Keratinocyte (primary cell): ENCODE data around the gene SHISA7. TPM values are rescaled to one million over a fixed set of nuclear protein-coding genes. Genes with fewer than 3 reads are reported as not detected.
A peak's percentile ranks its signal among the peaks of the same experiment; 100 is the strongest.
"Not testable (repeated sequence)": the region's sequence is repeated elsewhere in the genome, so short reads cannot be mapped to it uniquely, and the experiment has no call there.

Experiments used
- DNase-seq: peaks from one replicate; pipeline ENCODE4 v3.0.0-alpha.2; 2011; ENCODE audit warnings: low read depth, missing footprints, low spot score
- FAIRE-seq: peaks from 2 replicates; lab custom pipeline; 2011; peaks lifted over from hg19 to GRCh38; lab: Jason Lieb, UNC
- H2AFZ ChIP-seq: 2 replicates; pipeline ENCODE4 v1.6.0; 2012; ENCODE audit warnings: low read length, control low read depth, inconsistent platforms; ENCODE audit not compliant: control insufficient read depth
- H3K27ac ChIP-seq: 2 replicates; pipeline ENCODE4 v1.5.1; 2011; ENCODE audit warnings: low read length; ENCODE audit not compliant: control insufficient read depth, insufficient read depth
- H3K27me3 ChIP-seq: 3 replicates; pipeline ENCODE4 v1.6.0; 2011; ENCODE audit warnings: low read length; ENCODE audit not compliant: control insufficient read depth, insufficient read depth; ENCODE audit errors: extremely low read depth
- H3K36me3 ChIP-seq, 2 experiments: 2 replicates in 1 of 2; 3 replicates in 1 of 2; pipeline ENCODE4 v1.5.1; 2011; ENCODE audit warnings: low read length in 2 of 2, mild to moderate bottlenecking in 1 of 2; ENCODE audit not compliant: control insufficient read depth in 2 of 2, insufficient read depth in 2 of 2; ENCODE audit errors: extremely low read depth in 1 of 2
- H3K4me1 ChIP-seq: 3 replicates; pipeline ENCODE4 v1.5.1; 2011; ENCODE audit warnings: low read length; ENCODE audit not compliant: control insufficient read depth, insufficient read depth; ENCODE audit errors: extremely low read depth
- H3K4me2 ChIP-seq: 3 replicates; pipeline ENCODE4 v1.6.0; 2011; ENCODE audit warnings: low read depth, low read length; ENCODE audit not compliant: control insufficient read depth, insufficient read depth; ENCODE audit errors: extremely low read depth
- H3K4me3 ChIP-seq, 3 experiments: fragments of 200-600 bp in 1 of 3; sonication (generic) in 1 of 3; 2 replicates in 2 of 3; 3 replicates in 1 of 3; pipeline ENCODE4 v1.5.1; 2011 to 2016; ENCODE audit warnings: low read length in 3 of 3, mild to moderate bottlenecking in 3 of 3, control low read depth in 2 of 3, inconsistent platforms in 1 of 3, low read depth in 1 of 3, mixed read lengths in 1 of 3, mixed run types in 1 of 3, moderate library complexity in 1 of 3; ENCODE audit not compliant: control insufficient read depth in 2 of 3, insufficient read depth in 2 of 3; ENCODE audit errors: extremely low read depth in 1 of 3
- H3K79me2 ChIP-seq: 2 replicates; pipeline ENCODE4 v1.6.0; 2012; ENCODE audit warnings: low read length; ENCODE audit not compliant: control insufficient read depth, insufficient read depth
- H3K9ac ChIP-seq: 3 replicates; pipeline ENCODE4 v1.6.0; 2011; ENCODE audit warnings: low read length; ENCODE audit not compliant: control insufficient read depth, insufficient read depth; ENCODE audit errors: extremely low read depth
- H3K9me1 ChIP-seq: 3 replicates; pipeline ENCODE4 v1.6.0; 2011; ENCODE audit warnings: low read length; ENCODE audit not compliant: control insufficient read depth, insufficient read depth; ENCODE audit errors: extremely low read depth
- H3K9me3 ChIP-seq: 2 replicates; pipeline ENCODE4 v1.5.1; 2012; ENCODE audit warnings: low read depth, low read length; ENCODE audit not compliant: control insufficient read depth
- H4K20me1 ChIP-seq: 3 replicates; pipeline ENCODE4 v1.6.0; 2011; ENCODE audit warnings: low read length; ENCODE audit not compliant: control insufficient read depth, insufficient read depth; ENCODE audit errors: extremely low read depth
- EZH2 ChIP-seq: IDR thresholded peaks from one replicate; pipeline ENCODE4 v1.6.1; 2012; ENCODE audit warnings: inconsistent platforms, mild to moderate bottlenecking, low read length, moderate library complexity
- dilution Hi-C: fragments of 300-500 bp; cut with MboI; formaldehyde crosslinking; loops from one replicate; pipeline ENCODE4 v1.7.0; 2020; ENCODE audit warnings: low sequenced_read_pairs; ENCODE audit not compliant: extremely low pct_ligation_motif_present
- polyA plus RNA-seq, 5 experiments: library from polyadenylated mRNA; depleted of rRNA in 3 of 5; stranded (reverse) in 3 of 5; stranded (forward) in 1 of 5; unstranded in 1 of 5; fragments of >200 nt; gene quantifications; 1 replicate in 1 of 5; 2 replicates in 3 of 5; 3 replicates in 1 of 5; pipeline versions ENCODE4 v1.2.1 to v1.2.3, GENCODE V29; 2011 to 2012; ENCODE audit warnings: missing spikeins in 2 of 5, low read depth in 1 of 5, low replicate concordance in 1 of 5
- TF ChIP-seq, protein P1 (sequence below), 3 experiments: IDR thresholded peaks in 1 of 3; conservative IDR thresholded peaks in 1 of 3; optimal IDR thresholded peaks in 1 of 3; 2 replicates in 2 of 3; 3 replicates in 1 of 3; pipeline versions ENCODE3 to v1.5.1; 2011; ENCODE audit warnings: low read length in 3 of 3, mild to moderate bottlenecking in 3 of 3, moderate library complexity in 2 of 3, control low read depth in 1 of 3, inconsistent platforms in 1 of 3; ENCODE audit not compliant: insufficient read depth in 2 of 3; ENCODE audit errors: extremely low read depth in 1 of 3

SHISA7 gene
- polyA plus RNA-seq, 1 donor (not counting 4 experiments of a cell fraction or from before 2014, with no cell fraction given): not detected

DNA sequence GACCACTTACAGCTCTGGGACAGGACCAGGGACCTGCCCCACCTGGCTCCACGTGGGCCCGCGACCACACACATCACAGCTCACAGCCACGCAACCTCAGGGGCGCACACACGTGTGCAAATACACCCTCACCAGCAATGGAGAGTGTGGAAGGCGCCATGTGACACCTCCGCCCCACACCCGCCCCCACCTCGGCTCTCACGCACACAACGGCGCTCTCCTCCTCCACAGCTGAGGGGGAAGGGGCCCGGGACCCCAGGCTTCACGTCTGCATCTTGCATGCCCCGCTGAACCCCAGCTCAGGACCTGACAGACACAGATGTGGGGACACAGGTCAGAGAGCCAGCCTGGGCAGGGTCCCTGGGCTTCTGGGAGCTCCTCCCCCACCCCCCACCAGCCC is 6.4 kb upstream of the SHISA7 start:
- H3K27me3 ChIP-seq: peaks cover 42% of the 10 kb centered on the region
- no peak for FAIRE-seq
- dilution Hi-C loops: no loop called here

DNA sequence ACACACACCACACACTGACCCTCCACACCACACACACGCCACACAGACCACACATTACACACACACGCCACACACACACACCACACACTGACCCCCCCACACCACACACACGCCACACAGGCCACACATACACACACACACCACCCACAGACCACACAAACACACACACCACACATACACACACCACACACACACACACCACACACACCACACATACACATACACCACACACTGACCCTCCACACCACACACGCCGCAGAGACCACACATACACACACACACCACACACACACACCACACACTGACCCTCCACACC is 5.0 kb upstream of the SHISA7 start:
- H3K79me2 ChIP-seq, H3K27ac ChIP-seq, H3K4me3 ChIP-seq, H3K9ac ChIP-seq, FAIRE-seq, dilution Hi-C loops, H3K9me3 ChIP-seq, DNase-seq, H3K4me2 ChIP-seq, H3K36me3 ChIP-seq, H2AFZ ChIP-seq, H3K9me1 ChIP-seq, H4K20me1 ChIP-seq: not testable (repeated sequence)
- H3K27me3 ChIP-seq: peaks cover 55% of the 10 kb centered on the region
- peaks cover 26% of the 10 kb centered on the region for H3K4me1 ChIP-seq

More for the DNA sequence above, 6.4 kb upstream of the SHISA7 start:
- Histone ChIP-seq H3K4me2 (no peak overlapping the region), H2AFZ (no peak overlapping the region), H3K36me3 (no peaks in the 10 kb centered on the region), H3K79me2 (no peaks in the 10 kb centered on the region), H3K9me3 (no peaks in the 10 kb centered on the region), H3K4me1 (peaks cover 26% of the 10 kb centered on the region), H3K9me1 (no peaks in the 10 kb centered on the region), H4K20me1 (peaks cover 8% of the 10 kb centered on the region), H3K4me3 (no peak overlapping the region), H3K9ac (no peak overlapping the region), H3K27ac (no peak overlapping the region)
- DNase-seq: no peak
- no peak for TF ChIP-seq EZH2
- TF ChIP-seq, protein P1, sequence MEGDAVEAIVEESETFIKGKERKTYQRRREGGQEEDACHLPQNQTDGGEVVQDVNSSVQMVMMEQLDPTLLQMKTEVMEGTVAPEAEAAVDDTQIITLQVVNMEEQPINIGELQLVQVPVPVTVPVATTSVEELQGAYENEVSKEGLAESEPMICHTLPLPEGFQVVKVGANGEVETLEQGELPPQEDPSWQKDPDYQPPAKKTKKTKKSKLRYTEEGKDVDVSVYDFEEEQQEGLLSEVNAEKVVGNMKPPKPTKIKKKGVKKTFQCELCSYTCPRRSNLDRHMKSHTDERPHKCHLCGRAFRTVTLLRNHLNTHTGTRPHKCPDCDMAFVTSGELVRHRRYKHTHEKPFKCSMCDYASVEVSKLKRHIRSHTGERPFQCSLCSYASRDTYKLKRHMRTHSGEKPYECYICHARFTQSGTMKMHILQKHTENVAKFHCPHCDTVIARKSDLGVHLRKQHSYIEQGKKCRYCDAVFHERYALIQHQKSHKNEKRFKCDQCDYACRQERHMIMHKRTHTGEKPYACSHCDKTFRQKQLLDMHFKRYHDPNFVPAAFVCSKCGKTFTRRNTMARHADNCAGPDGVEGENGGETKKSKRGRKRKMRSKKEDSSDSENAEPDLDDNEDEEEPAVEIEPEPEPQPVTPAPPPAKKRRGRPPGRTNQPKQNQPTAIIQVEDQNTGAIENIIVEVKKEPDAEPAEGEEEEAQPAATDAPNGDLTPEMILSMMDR (optimal IDR thresholded peaks at IDR 0.05 in 1 of 3, IDR thresholded peaks at IDR 0.05 in 1 of 3, conservative IDR thresholded peaks at IDR 0.05 in 1 of 3; ENCODE audit: extremely low read depth in 1 of 3, insufficient read depth in 2 of 3, low read length in 3 of 3): no peak

DNA sequence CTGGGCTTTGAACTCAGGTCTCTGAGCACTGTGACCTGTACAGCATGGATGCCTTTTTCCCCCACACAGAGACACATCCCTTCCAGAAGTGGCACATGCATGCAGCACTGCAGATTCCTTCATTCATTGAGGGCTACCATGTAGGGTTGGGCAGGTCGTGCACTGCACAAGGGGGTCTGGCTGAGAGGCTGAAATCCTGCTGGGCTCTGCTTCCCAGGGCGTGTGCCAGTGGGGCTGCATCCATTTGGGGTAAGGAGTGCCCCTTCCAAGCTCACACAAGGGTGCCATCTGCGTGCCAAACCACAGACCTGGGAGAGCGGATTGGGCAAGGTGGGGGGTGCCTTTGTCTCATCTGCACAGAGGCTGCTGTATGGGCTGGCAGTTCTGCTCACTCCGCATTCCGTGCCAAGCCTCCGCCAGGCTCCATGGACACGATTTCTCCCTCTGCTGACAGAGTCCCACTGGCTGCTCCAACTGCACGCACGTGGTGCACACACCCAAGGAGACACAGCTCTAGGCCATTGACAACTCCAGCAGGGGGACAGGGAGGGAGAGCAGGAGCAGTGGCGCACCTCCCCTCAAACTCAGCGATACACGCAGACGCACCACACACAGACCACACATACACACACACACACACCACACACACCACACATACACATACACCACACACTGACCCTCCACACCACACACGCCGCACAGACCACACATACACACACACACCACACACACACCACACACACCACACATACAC is 4.5 kb upstream of the SHISA7 start:
- FAIRE-seq (no peak), DNase-seq (no peak)
- Histone ChIP-seq H4K20me1 (peaks cover 5% of the 10 kb centered on the region), H3K4me2 (no peak overlapping the region), H3K9me1 (no peaks in the 10 kb centered on the region), H3K4me3 (no peak overlapping the region), H3K4me1 (peaks cover 26% of the 10 kb centered on the region), H3K27me3 (peaks cover 58% of the 10 kb centered on the region), H3K9me3 (no peaks in the 10 kb centered on the region), H3K27ac (no peak overlapping the region), H2AFZ (no peak overlapping the region), H3K79me2 (no peaks in the 10 kb centered on the region), H3K36me3 (no peaks in the 10 kb centered on the region), H3K9ac (no peak overlapping the region)
- dilution Hi-C loops: no loop called here
- peak; percentile 12 for TF ChIP-seq EZH2
- TF ChIP-seq, protein P1 (optimal IDR thresholded peaks at IDR 0.05 in 1 of 3, IDR thresholded peaks at IDR 0.05 in 1 of 3, conservative IDR thresholded peaks at IDR 0.05 in 1 of 3; ENCODE audit: extremely low read depth in 1 of 3, insufficient read depth in 2 of 3, low read length in 3 of 3): peak in 1 of 3 experiments; percentile 13
